AG04450 (cell line): Measurements from ENCODE around the gene UNC5C. TPM values are rescaled to one million over a fixed set of nuclear protein-coding genes. Genes with fewer than 3 reads are reported as not detected.

Experiments used
- CTCF ChIA-PET: fragments of 300-600, 350-600 bp; formaldehyde crosslinking; extraction: SDS; loops from one replicate; lab custom pipeline; 2022; ENCODE audit warnings: antibody characterized with exemption, inconsistent platforms; lab: Charles Lee
- POLR2A ChIA-PET: fragments of 350-600 bp; formaldehyde crosslinking; extraction: SDS; loops from one replicate; lab custom pipeline; 2021; ENCODE audit warnings: antibody characterized with exemption, inconsistent platforms; lab: Yijun Ruan, JAX
- DNase-seq: peaks from one replicate; pipeline ENCODE4 v3.0.0-alpha.2; 2011; ENCODE audit warnings: low read depth, low spot score
- H3K27ac ChIP-seq: one replicate; pipeline ENCODE4 v1.5.1; 2012; ENCODE audit warnings: low read depth, low read length, control low read depth
- H3K27me3 ChIP-seq: one replicate; pipeline ENCODE4 v1.6.0; 2012; ENCODE audit warnings: low read length; ENCODE audit not compliant: control insufficient read depth, insufficient read depth
- H3K4me3 ChIP-seq: 2 replicates; pipeline ENCODE4 v1.5.1; 2011; ENCODE audit warnings: mild to moderate bottlenecking, low read depth, low read length, control low read depth
- H3K9me3 ChIP-seq: 2 replicates; pipeline ENCODE4 v1.5.1; 2012; ENCODE audit warnings: low read length; ENCODE audit not compliant: control insufficient read depth, insufficient read depth
- polyA plus RNA-seq: library from polyadenylated mRNA; depleted of rRNA; stranded (reverse); fragments of >200 nt; gene quantifications from 2 replicates; pipeline ENCODE4 v1.2.3, GENCODE V29; 2011
- TF ChIP-seq, protein P1 (sequence below): IDR thresholded peaks from 2 replicates; pipeline ENCODE4 v1.5.1; 2011; ENCODE audit warnings: low read depth, low read length, control low read depth, inconsistent platforms

UNC5C gene
- polyA plus RNA-seq, 1 experiment = 0.07 TPM

DNA sequence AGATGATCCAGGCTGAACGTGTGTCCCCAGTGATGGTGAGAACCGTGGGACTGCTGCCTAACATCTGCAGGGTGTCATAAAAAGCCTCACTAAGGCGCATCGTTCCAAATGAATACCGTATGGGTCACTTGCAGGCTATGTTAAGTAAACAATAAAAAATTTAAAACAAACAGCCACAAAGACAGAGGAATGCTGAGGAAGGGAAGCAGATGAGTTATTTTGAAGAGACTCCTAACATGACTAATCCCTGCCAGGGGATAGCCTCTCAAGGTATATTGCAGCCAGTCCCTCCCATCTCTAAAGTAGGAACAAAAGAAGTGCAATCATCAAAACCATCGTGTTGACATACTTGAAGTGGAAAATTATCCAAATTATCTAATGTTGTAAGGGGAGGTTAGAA, 83.8 kb downstream of the UNC5C start:
- H3K4me3 ChIP-seq = no peak overlapping the region
- no peaks in the 10 kb centered on the region for H3K9me3 ChIP-seq
- no peak overlapping the region for H3K27ac ChIP-seq
- POLR2A ChIA-PET = no interaction called here
- CTCF ChIA-PET = no interaction called here
- no peaks in the 10 kb centered on the region for H3K27me3 ChIP-seq
- TF ChIP-seq, protein P1, sequence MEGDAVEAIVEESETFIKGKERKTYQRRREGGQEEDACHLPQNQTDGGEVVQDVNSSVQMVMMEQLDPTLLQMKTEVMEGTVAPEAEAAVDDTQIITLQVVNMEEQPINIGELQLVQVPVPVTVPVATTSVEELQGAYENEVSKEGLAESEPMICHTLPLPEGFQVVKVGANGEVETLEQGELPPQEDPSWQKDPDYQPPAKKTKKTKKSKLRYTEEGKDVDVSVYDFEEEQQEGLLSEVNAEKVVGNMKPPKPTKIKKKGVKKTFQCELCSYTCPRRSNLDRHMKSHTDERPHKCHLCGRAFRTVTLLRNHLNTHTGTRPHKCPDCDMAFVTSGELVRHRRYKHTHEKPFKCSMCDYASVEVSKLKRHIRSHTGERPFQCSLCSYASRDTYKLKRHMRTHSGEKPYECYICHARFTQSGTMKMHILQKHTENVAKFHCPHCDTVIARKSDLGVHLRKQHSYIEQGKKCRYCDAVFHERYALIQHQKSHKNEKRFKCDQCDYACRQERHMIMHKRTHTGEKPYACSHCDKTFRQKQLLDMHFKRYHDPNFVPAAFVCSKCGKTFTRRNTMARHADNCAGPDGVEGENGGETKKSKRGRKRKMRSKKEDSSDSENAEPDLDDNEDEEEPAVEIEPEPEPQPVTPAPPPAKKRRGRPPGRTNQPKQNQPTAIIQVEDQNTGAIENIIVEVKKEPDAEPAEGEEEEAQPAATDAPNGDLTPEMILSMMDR = no peak
- no peak for DNase-seq

DNA sequence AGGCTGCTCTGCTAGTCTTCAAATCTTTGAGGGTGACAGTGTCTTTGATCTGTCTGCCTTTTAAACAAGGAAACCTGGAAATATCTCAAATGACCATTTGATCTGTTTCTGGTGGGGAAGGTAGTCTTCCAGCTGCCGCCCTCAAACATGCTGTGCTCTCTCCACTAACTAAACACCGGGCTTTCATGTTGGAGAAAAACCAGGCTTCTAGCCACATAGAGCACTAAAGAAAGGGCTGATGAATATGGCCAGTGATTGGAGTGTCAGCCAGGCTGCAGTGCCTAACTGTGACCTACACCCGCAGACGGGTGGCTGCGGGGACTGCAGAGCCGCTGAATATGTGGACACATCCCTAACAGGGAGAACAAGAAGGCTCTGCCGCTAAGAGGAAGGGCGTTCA, 85.9 kb downstream of the UNC5C start:
- no peak overlapping the region for H3K4me3 ChIP-seq
- H3K9me3 ChIP-seq = no peaks in the 10 kb centered on the region
- H3K27me3 ChIP-seq = no peaks in the 10 kb centered on the region
- ChIA-PET CTCF (no interaction called here), POLR2A (no interaction called here)
- no peak overlapping the region for H3K27ac ChIP-seq
- no peak for DNase-seq
- TF ChIP-seq, protein P1 = no peak

DNA sequence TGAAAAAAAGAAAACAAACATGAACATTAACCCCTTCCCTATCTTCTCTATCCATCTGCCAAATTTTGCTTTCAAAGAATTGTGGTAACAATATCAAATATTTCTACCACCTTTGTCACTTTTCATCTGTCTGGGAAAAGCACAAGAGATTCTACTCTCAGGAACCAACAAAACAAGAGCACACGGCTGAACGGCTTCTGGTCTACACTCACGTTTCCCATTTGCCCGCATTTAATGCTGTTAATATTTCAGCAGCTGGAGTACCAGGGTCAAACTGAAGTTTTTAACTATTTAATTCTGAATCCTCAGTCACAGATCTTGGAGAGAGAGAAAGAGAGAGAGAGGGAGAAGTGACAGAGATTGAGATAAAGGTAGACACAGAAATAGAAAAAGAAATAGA, 91.4 kb downstream of the UNC5C start:
- no peaks in the 10 kb centered on the region for H3K27me3 ChIP-seq
- TF ChIP-seq, protein P1 = no peak
- ChIA-PET CTCF (no interaction called here), POLR2A (no interaction called here)
- no peaks in the 10 kb centered on the region for H3K9me3 ChIP-seq
- H3K27ac ChIP-seq = no peak overlapping the region
- no peak for DNase-seq
- H3K4me3 ChIP-seq = no peak overlapping the region

DNA sequence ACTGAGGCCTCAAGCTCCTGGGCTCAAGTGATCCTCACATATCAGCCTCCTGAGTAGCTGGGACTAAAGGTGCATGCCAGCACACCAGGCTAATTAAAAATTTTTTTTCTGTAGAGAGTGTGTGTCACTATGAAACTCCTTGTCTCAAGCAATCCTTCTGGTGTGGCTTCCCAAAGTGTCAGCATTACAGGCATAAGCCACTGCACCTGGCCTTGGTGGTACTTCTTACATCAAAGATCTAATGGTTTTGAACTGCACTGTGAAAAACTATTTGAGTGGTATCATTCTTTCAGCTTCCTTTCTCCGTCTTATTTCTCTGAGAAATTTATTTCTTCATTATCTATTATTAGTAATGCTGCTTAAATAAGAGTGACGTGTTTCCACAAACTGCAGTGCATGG, 98.5 kb downstream of the UNC5C start:
- TF ChIP-seq, protein P1 = no peak
- no peaks in the 10 kb centered on the region for H3K9me3 ChIP-seq
- ChIA-PET CTCF (interaction anchor here (0.6 kb wide), 1 partner anchor 13 kb away, joined by 7 read pairs; no protein-coding TSS in a partner anchor), POLR2A (no interaction called here)
- no peak for DNase-seq
- H3K4me3 ChIP-seq = no peak overlapping the region
- no peak overlapping the region for H3K27ac ChIP-seq
- H3K27me3 ChIP-seq = no peaks in the 10 kb centered on the region

DNA sequence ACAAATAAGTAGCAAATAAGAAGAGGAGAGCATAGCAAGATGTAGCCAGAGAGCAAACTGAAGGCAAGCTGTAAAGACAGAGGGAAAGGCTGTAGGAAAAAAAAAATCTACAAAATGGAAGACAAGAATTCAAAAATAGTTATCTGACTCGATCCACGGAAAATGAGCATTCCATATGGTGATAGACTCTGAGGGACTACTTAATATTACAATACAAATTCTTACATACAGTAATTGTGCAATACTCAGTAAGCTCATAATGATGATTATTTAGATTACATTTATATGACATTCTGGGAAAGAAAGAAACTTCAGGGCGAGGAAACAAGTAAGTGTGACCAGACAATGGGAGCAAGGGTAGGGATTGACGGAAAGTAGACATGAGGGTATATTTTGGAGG, 102.6 kb downstream of the UNC5C start:
- TF ChIP-seq, protein P1 = no peak
- DNase-seq = no peak
- POLR2A ChIA-PET = no interaction called here
- no peaks in the 10 kb centered on the region for H3K27me3 ChIP-seq
- H3K4me3 ChIP-seq = no peak overlapping the region
- no peaks in the 10 kb centered on the region for H3K9me3 ChIP-seq
- no peak overlapping the region for H3K27ac ChIP-seq
- CTCF ChIA-PET = interaction anchor here (1.1 kb wide), 1 partner anchor 10 kb away, joined by 3 read pairs; no protein-coding TSS in a partner anchor
